Right lung (tissue), 10 donors: ENCODE data around the gene INHBC. TPM values are rescaled to one million over a fixed set of nuclear protein-coding genes. Genes with fewer than 3 reads are reported as not detected.
"Not testable (repeated sequence)": the region's sequence is repeated elsewhere in the genome, so short reads cannot be mapped to it uniquely, and the experiment has no call there.

Source experiments
- DNase-seq, 2 donors: peaks; one replicate each; pipeline ENCODE4 v3.0.0-alpha.2; 2013
- long read RNA-seq, 8 donors: transcript quantifications; one replicate each; lab custom pipeline, GENCODE V29; 2026
- polyA plus RNA-seq, 5 donors: library from polyadenylated mRNA; unstranded; fragments of 120-200 nt; gene quantifications; one replicate each; pipeline versions ENCODE4 v1.2.1 to v1.2.3, GENCODE V29; 2013; ENCODE audit warnings: inconsistent platforms in 1 of 5, low replicate concordance in 1 of 5; ENCODE audit not compliant: insufficient read length in 5 of 5, insufficient read depth in 1 of 5

INHBC gene, protein sequence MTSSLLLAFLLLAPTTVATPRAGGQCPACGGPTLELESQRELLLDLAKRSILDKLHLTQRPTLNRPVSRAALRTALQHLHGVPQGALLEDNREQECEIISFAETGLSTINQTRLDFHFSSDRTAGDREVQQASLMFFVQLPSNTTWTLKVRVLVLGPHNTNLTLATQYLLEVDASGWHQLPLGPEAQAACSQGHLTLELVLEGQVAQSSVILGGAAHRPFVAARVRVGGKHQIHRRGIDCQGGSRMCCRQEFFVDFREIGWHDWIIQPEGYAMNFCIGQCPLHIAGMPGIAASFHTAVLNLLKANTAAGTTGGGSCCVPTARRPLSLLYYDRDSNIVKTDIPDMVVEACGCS
- polyA plus RNA-seq: under 1 TPM; 0.09 to 0.29 (median 0.21) TPM
- long read RNA-seq, donor 1: 0 reads
- long read RNA-seq, donor 2: 0 reads
- long read RNA-seq, donor 3: 0 reads
- long read RNA-seq, donor 4: 0 reads
- long read RNA-seq, donor 5: 0 reads
- long read RNA-seq, donor 6: 0 reads
- long read RNA-seq, donor 7: 0 reads
- long read RNA-seq, donor 8: 0 reads

DNA sequence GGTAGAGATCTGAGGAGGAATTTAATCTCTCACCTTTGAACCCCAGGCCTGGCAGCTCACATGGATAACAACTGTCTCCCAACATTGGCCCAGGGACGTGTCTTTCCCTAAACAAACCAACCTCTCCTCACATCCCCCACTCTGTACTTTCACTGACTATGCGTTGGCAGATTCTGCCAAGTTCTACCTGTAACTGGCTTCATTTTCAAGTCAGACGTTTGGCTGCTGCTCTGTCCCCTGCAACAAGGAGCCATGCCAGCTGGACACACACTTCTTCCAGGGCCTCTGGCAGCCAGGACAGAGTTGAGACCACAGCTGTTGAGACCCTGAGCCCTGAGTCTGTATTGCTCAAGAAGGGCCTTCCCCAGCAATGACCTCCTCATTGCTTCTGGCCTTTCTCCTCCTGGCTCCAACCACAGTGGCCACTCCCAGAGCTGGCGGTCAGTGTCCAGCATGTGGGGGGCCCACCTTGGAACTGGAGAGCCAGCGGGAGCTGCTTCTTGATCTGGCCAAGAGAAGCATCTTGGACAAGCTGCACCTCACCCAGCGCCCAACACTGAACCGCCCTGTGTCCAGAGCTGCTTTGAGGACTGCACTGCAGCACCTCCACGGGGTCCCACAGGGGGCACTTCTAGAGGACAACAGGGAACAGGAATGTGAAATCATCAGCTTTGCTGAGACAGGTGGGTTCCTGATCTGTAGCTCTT, at the start of gene INHBC:
INHBC (plus strand) TSS at position 268 of the 707 bp plus-strand sequence; CDS start at position 371, 103 bp downstream.
- DNase-seq: no peak

DNA sequence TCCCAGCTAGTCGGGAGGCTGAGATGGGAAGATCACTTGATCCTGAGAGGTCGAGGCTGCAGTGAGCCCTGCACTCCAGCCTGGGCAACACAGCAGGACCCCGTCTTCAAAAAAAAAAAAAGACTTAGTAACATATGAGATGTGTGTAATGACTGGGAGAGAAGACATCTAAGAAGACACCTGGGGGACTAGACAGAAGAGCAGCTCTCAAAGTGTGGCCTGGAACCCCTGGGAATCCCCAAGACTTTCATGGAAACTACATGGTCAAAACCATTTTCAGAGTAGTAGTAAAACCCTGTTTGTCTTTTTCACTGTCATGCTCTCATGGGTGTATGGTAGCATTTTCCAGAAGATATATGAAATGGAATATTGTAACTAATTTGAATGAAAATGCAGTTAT, 49.0 kb upstream of the INHBC start:
- DNase-seq: no peak

DNA sequence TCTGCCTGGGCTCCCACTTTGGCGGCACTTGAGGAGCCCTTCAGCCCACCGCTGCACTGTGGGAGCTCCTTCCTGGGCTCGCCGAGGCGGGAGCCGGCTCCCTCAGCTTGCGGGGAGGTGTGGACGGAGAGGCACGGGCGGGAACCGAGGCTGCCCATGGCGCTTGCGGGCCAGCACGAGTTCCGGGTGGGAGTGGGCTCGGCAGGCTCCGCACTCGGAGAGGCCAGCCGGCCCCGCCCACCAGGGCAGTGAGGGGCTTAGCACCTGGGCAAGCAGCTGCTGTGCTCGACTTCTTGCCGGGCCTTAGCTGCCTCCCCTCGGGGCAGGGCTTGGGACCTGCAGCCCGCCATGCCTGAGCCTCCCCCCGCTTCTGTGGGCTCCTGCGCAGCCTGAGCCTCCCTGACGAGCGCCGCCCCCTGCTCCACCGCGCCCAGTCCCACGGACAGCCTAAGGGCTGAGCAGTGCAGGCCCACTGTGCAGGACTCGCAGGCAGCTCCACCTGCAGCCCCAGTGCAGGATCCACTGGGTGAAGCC, 48.3 kb upstream of the INHBC start:
- no peak for DNase-seq

DNA sequence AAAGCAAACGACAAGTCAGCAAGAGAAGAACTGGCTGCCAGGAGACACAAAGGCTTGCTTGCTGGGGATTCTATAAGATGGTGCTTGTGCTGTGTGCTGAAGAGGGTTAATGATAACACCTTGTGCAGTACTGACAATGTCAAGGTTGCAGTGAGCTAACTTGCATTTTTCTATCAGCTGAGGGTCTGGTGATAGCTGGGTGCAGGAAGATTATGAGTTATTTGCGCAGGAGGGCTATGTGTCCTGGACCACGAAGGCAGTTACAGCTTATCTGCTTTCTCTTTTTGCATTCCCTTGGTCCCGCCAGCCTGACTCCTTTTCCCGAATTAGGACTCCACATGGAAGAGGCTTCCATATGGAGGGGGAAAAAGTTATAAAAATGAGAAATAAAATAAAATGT, 46.2 kb upstream of the INHBC start:
- no peak for DNase-seq

DNA sequence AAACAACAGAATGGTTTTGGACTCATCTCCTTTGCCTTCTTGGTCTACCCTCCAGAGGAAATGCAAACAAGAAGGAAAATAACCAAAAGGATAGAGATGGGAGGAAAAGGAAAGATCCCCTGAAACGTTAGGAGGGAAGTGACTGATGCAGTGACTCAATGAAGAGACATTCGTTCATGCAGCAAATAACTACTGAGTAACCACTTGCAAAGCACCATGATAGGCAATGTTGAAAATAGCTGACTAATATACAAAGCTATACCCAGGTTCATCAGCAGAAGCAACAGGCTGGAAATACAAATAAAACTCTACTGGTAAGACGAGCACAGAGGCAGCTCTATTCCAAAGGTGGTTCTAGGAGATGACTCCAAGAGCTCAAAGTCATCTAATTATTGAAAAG, 45.6 kb upstream of the INHBC start:
- no peak for DNase-seq

DNA sequence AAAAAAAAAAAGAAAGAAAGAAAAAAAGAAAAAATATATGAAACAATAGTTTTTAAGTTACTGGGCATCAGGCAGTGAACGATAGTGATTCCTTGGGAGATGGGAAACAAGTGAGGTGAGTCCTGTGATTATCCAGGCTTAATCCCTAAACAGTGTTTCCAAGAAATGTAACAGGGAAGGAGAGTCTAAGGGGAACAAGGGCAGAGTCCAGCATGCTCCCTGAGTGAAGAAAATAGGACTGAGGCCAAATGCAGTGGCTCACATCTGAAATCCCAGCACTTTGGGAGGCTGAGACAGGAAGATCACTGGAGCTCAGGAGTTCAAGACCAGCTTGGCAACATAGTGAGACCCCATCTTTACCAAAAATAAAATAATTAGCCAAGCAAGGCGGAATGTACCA, 44.4 kb upstream of the INHBC start:
- DNase-seq: no peak

DNA sequence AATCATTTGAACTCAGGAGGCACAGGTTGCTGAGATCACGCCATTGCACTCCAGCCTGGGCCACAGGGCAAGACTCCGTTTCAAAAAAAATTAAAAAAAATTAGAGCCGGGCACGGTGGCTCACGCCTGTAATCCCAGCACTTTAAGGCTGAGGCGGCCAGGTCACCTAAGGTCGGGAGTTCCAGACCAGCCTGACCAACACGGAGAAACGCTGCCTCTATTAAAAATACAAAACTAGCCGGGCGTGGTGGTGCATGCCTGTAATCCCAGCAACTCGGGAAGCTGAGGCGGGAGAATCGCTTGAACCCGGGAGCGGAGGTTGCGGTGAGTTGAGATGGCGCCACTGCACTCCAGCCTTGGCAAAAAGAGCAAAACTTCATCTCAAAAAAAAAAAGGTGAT, 39.5 kb upstream of the INHBC start:
- DNase-seq: no peak

DNA sequence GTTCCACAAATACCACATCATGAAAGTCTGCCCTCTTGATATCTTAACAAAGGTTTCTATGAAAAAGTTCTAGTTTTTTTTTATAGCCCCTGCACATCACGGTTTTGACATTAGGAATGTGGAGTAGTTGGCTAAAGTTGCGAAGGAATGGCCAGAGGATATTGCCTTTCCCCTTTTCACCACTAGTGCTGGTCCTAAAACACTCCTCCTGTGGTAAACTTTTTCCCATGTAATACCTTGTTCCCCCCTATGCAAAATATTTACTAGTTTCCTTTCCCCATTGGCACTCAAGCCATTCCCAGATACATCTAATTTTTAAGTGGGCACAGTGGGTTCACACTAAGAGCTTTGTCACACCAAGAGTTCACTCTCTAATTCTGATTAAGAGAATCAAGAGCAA, 37.1 kb upstream of the INHBC start:
- DNase-seq: no peak

DNA sequence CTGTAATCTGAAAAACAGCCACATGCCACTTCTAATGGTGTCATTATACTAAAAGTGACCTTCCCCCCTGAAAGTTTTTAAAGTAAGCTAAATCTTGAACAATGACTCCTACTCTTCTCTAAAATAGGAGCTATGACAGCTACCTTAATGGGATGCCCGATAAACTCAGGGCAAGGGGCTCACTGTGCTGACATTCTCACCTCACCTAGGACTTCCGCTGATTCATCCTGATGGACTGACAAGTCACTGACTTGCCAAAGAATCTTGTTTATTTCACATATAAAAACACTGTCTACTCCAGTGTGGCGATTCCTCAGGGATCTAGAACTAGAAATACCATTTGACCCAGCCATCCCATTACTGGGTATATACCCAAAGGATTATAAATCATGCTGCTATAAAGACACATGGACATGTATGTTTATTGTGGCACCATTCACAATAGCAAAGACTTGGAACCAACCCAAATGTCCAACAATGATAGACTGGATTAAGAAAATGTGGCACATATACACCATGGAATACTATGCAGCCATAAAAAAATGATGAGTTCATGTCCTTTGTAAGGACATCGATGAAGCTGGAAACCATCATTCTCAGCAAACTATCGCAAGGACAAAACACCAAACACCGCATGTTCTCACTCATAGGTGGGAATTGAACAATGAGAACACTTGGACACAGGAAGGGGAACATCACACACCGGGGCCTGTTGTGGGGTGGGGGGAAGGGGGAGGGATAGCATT, 34.7 kb upstream of the INHBC start:
- DNase-seq: not testable (repeated sequence)

DNA sequence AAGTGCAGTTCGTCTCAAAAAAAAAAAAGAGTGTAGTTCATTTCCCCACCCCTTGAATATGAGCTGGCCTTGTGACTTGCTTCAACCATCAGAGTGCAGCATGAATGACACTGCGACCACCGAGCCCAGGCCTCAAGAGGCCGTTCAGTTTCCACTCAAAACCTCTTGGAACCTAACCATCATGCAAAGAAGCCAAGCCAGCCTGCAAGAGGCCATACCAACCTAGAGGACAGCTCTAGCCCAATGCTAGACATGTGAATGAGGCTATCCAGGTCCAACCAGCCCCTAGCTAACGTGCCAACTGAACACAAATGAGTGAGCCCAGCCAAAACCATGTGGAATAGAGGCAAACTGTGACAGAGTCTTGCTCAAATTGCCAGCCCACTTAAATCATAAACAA, 33.4 kb upstream of the INHBC start:
- no peak for DNase-seq

DNA sequence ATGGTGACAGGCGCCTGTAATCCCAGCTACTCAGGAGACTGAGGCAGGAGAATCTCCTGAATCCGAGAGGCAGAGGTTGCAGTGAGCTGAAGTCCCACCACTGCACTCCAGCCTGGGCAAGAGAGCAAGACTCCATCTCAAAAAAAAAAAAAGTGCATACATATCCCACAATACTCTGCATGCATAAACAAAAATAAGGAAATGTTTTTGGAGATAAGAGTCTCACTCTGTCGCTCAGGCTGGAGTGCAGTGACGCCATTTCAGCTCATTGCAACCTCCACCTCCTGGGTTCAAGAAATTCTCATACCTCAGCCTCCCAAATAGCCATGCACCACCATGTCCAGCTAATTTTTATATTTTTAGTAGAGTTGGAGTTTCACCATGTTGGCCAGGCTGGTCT, 32.4 kb upstream of the INHBC start:
- not testable (repeated sequence) for DNase-seq

DNA sequence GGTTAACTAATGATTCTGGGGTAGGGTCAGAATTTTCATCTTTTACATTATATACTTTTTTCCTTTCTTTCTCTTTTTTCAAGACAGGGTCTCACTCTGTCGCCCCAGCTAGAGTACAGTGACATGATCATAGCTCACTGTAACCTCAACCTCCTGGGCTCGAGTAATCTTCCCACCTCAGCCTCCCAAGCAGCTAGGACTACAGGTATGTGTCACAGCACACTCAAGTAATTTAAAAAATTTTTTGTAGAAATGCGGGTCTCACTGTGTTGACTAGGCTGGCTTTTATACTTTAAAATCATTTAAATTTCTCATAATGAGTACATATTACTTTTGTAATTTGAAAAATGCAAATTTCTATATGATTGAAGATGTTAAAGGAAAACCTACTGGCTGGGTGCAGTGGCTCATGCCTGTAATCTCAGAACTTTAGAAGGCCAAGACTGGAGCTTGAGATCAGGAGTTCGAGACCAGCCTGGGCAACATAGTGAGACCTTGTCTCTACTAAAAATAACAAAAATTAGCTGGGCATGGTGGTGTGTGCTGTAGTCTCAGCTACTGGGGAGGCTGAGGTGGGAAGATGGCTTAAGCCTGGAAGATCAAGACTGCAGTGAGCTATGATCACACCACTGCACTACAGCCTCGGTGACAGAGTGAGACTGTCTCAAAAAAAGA, 29.5 kb upstream of the INHBC start:
- no peak for DNase-seq

DNA sequence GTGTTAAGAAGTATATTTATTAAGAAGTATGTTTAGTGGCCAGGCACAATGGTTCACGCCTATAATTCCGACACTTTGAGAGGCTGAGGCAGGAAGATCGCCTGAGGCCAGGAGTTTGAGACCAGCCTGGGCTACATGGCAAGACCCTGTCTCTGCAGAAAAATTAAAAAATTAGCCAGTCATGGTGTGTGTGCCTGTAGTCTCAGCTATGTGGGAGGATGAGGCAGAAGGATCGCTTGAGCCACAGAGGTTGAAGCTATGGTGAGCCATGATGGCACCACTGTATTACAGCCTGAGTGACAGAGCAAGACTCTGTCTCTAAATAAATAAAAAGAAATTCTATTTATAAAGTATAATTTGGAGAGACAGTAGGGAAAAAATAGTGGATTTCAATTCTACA, 24.1 kb upstream of the INHBC start:
- no peak for DNase-seq

DNA sequence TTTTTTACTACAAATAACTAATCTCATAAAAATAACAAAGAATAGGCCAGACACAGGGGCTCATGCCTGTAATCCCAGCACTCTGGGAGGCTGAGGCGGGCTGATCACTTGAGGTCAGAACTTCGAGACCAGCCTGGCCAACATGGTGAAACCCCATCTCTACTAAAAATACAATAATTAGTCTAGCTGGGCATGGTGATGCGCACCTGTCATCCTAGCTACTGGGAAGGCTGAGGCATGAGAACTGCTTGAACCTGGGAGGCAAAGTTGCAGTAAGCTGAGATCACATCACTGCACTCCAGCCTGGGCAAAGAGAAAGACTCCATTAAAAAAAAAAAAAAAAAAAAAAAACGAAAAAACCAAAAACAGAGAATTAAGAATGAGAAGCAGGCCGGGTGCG, 20.4 kb upstream of the INHBC start:
- DNase-seq: not testable (repeated sequence)

DNA sequence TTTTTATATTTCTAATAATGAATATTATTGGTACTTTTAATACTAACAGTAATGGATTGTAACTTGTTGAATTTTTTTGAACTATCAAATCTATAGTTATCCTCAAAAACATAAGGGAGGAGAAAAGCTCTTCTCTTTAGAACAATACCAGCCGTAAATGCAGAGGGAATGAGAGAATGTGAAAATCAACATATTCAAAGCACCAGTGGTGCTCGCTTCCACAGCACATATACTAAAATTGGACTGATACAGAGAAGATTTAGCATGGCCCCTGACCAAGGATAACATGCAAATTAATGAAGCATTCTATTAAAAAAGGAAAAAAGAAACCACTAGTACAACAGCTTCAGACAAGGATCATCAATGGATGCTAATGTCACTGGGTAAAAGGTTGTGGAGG, 19.5 kb upstream of the INHBC start:
- no peak for DNase-seq

DNA sequence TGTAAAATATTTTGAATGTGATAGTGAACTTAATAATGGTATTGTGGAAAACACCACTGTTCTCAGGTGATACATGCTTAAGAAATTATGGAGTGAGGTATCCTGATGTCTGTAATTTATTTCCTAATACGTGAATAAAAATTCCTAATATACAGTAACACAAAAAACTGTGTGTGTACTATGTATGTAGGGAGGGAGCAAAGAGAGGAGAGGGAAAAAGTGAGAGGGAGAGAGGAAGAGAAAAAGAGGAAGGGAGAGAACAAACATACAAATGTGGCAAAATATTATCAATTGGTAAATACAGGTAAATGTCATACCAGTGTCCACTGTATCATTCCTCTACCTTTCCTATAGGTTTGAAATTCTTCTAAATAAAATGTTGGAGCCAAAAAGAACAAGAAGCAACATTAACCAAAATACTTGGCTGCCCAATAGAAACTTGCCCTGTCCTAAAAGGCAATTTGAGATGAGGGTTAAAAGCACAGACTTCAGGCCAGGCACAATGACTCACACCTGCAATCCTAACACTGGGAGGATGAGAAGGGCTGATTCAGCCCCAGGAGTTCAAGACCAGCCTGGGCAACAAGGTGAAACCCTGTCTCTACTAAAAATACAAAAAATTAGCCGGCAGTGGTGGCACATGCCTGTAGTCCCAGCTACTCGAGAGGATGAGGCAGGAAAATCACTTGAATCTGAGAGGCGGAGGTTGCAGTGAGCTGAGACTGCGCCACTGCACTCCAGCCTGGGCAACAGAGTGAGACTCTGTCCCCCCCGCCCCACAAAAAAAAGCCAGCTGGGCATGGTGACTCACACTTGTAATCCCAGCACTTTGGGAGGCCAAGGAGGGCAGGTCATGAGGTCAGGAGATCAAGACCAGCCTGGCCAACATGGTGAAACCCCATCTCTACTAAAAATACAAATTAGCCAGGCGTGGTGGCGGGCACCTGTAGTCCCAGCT, 18.3 kb upstream of the INHBC start:
- DNase-seq: no peak

DNA sequence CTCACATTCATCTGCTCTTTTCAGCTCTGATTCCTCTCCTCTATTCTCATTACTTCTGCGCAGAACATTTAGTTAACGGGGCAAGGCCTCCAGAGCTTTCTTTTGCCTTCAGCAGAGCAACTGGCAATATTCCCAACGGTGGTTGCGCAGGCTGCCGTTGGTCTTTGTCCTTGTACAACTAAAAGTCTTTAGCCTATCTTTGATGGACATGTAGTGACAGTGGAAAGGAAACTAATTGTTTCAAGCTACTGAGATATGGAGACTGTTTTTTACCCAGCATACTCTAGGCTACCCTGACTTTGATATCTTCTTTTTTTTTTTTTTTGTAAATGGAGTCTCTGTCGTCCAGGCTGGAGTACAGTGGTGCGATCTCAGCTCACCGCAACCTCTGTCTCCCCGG, 16.3 kb upstream of the INHBC start:
- no peak for DNase-seq

DNA sequence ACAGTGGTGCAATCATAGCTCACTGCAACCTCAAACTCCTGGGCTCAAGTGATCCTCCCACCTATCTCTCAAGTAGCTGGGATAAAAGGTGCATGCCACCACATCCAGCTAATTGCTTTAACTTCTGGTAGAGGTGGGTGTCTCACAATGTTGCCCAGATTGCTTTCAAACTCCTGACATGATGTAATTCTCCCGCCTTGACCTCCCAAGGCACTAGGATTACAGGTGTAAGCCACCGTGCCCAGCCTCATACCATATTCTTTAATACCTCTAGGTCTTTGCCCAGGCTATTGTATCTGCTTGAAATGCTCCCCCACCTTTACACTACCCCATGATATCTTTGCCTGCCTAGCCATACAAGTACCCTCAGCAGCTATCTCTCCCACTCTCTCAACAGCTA, 15.1 kb upstream of the INHBC start:
- no peak for DNase-seq

DNA sequence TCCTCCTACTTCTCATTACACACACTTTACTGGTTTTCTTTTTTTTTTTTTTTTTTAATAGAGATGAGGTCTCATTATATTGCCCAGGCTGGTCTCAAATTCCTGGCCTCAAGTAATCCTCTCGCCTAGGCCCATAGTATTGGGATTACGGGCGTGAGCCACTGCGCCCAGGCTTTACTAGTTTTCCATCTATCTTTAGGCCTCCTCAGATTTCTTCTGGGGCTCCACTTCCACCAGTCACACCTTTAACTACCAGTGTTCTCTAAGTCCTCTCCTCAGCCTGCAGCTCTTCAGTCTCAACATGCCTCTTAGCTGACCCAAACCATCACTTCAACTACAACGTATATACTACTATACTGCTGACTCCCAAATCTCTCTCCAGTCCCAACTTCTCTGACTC, 14.1 kb upstream of the INHBC start:
- DNase-seq: no peak

DNA sequence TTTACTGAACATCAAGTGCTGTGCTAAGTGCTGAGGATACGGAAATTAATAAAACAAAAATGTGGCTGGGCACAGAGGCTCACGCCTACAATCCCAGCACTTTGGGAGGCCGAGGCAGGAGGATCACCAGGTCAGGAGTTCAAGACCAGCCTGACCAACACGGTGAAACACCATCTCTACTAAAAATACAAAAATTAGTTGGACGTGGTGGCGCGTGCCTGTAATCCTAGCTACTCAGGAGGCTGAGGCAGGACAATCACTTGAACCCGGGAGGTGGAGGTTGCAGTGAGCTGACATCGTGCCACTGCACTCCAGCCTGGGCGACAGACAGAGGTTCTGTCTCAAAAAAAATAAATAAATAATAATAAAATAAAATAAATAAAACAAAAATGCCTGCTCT, 7.6 kb upstream of the INHBC start:
- DNase-seq: not testable (repeated sequence)
